Muscle of leg (tissue), 11 donors: ENCODE results near the gene PLEKHM2. TPM values are rescaled to one million over a fixed set of nuclear protein-coding genes. Genes with fewer than 3 reads are reported as not detected.
A peak's percentile ranks its signal among the peaks of the same experiment; 100 is the strongest.
"Not testable (repeated sequence)": the region's sequence is repeated elsewhere in the genome, so short reads cannot be mapped to it uniquely, and the experiment has no call there.

Experiments
- DNase-seq: peaks from one replicate; pipeline ENCODE4 v3.0.0; 2013
- H3K27ac ChIP-seq: one replicate; pipeline ENCODE4 v1.5.1; 2013; ENCODE audit warnings: mild to moderate bottlenecking, low read length, control low read depth
- H3K27me3 ChIP-seq: one replicate; pipeline ENCODE4 v1.6.1; 2013; ENCODE audit warnings: low read length; ENCODE audit not compliant: control insufficient read depth, insufficient read depth
- H3K36me3 ChIP-seq: one replicate; pipeline ENCODE4 v1.6.1; 2013; ENCODE audit warnings: low read length; ENCODE audit not compliant: control insufficient read depth, insufficient read depth
- H3K4me1 ChIP-seq: one replicate; pipeline ENCODE4 v1.6.1; 2013; ENCODE audit warnings: low read length; ENCODE audit not compliant: control insufficient read depth, insufficient read depth
- H3K4me3 ChIP-seq: one replicate; pipeline ENCODE4 v1.5.1; 2013; ENCODE audit warnings: low read length, control low read depth
- H3K9me3 ChIP-seq: replicated peaks from 2 replicates; pipeline ENCODE4 v1.6.1; 2013; ENCODE audit warnings: low read depth, low read length; ENCODE audit not compliant: control insufficient read depth
- WGBS: methylation state at CpG from one replicate; pipeline ENCODE4 v1.1.5; 2013; ENCODE audit warnings: missing lambda C conversion rate; ENCODE audit not compliant: insufficient coverage; 5-methylcytosine and 5-hydroxymethylcytosine counted together
- polyA plus RNA-seq, 8 donors: library from polyadenylated mRNA; unstranded; fragments of 120-200 nt; gene quantifications; one replicate each; pipeline versions ENCODE4 v1.2.1 to v1.2.3, GENCODE V29; 2013; ENCODE audit warnings: inconsistent platforms in 1 of 8, low replicate concordance in 1 of 8; ENCODE audit not compliant: insufficient read length in 8 of 8, insufficient read depth in 1 of 8
- total RNA-seq: library from RNA; stranded (reverse); fragments of 120-200 nt; gene quantifications from one replicate; pipeline ENCODE4 v1.2.4, GENCODE V29; 2013

Gene PLEKHM2
- total and polyA plus RNA-seq, 9 donors = 29.9 to 55.6 (median 50.2) TPM

- no CpG with 5 or more reads among the region's 6 CpGs for WGBS
Measured at GRCh38 chr1:15652130-15652529, 32.0 kb upstream of the PLEKHM2 start.

GRCh38 chr1:15654091-15654690 is 29.9 kb upstream of the PLEKHM2 start:
- no peak overlapping the region for H3K4me3 ChIP-seq
- H3K36me3 ChIP-seq = peaks cover 30% of the 10 kb centered on the region
- no peak for DNase-seq
- no peaks in the 10 kb centered on the region for H3K27me3 ChIP-seq
- WGBS = 88% methylated on average over 3 of the region's 6 CpGs
- no peaks in the 10 kb centered on the region for H3K9me3 ChIP-seq
- peaks cover 4% of the 10 kb centered on the region for H3K4me1 ChIP-seq
- no peak overlapping the region for H3K27ac ChIP-seq

More at GRCh38 chr1:15652130-15652529, 32.0 kb upstream of the PLEKHM2 start:
- H3K4me3 ChIP-seq, H3K4me1 ChIP-seq, DNase-seq, H3K9me3 ChIP-seq, H3K27me3 ChIP-seq, H3K27ac ChIP-seq: not testable (repeated sequence)
- H3K36me3 ChIP-seq = peaks cover 30% of the 10 kb centered on the region

GRCh38 chr1:15656464-15656863 is 27.7 kb upstream of the PLEKHM2 start:
- DNase-seq = peak; percentile 43
- peaks cover 44% of the 10 kb centered on the region for H3K36me3 ChIP-seq
- no peaks in the 10 kb centered on the region for H3K27me3 ChIP-seq
- H3K4me1 ChIP-seq = peaks cover 4% of the 10 kb centered on the region
- peak overlapping the region; percentile 40 for H3K27ac ChIP-seq
- 90% methylated on average over 2 of the region's 3 CpGs for WGBS
- no peaks in the 10 kb centered on the region for H3K9me3 ChIP-seq
- H3K4me3 ChIP-seq = no peak overlapping the region

DNA sequence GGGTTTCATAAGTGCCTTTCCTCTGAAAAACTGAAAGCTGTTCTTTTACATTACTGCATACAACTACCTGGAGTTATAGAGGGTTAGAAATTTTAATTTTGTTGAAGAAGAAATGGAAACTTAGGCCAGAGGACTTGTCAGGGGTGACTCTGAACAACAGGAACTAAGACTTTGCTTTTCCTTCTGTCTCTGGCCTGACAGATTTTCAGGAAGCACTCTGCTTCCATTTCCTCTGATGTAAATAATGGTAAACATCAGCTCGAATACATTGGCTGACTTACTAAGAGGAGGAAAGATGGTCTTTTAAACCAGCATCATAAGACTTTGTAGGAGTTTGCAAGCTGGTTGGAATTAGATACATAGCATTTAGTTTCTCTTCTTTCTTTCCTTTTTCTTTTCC is 27.1 kb upstream of the PLEKHM2 start:
- no peaks in the 10 kb centered on the region for H3K9me3 ChIP-seq
- H3K27me3 ChIP-seq = no peaks in the 10 kb centered on the region
- peak; percentile 36 for DNase-seq
- peaks cover 42% of the 10 kb centered on the region for H3K36me3 ChIP-seq
- peak overlapping the region; percentile 40 for H3K27ac ChIP-seq
- WGBS = no CpG with 5 or more reads among the region's 1 CpG
- H3K4me1 ChIP-seq = peaks cover 4% of the 10 kb centered on the region
- H3K4me3 ChIP-seq = no peak overlapping the region

DNA sequence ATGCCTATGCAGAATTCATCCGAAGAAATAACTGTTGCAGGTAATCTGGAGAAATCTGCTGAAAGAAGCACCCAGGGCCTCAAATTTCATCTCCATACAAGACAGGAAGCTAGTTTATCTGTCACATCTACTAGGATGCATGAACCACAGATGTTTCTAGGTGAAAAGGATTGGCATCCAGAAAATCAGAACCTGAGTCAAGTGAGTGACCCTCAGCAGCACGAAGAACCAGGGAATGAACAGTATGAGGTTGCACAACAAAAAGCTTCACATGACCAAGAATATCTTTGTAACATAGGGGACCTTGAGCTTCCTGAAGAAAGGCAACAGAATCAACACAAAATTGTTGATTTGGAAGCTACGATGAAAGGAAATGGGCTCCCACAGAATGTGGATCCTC is 24.0 kb upstream of the PLEKHM2 start:
- H3K4me1 ChIP-seq = peaks cover 4% of the 10 kb centered on the region

GRCh38 chr1:15662477-15662876 is 21.6 kb upstream of the PLEKHM2 start:
- H3K9me3 ChIP-seq = no peaks in the 10 kb centered on the region
- H3K27ac ChIP-seq = no peak overlapping the region
- no peaks in the 10 kb centered on the region for H3K27me3 ChIP-seq
- H3K4me1 ChIP-seq = no peaks in the 10 kb centered on the region
- WGBS = no CpG with 5 or more reads among the region's 2 CpGs
- no peak overlapping the region for H3K4me3 ChIP-seq
- DNase-seq = no peak
- H3K36me3 ChIP-seq = peaks cover 27% of the 10 kb centered on the region

More for the DNA sequence above, 24.0 kb upstream of the PLEKHM2 start:
- Histone ChIP-seq H3K36me3 (peaks cover 33% of the 10 kb centered on the region), H3K4me3 (no peak overlapping the region), H3K27me3 (no peaks in the 10 kb centered on the region), H3K27ac (no peak overlapping the region), H3K9me3 (no peaks in the 10 kb centered on the region)
- DNase-seq = no peak
- 95% methylated on average over 2 of the region's 3 CpGs for WGBS

GRCh38 chr1:15663925-15664324 is 20.2 kb upstream of the PLEKHM2 start:
- DNase-seq = no peak
- Histone ChIP-seq H3K27ac (no peak overlapping the region), H3K4me1 (no peaks in the 10 kb centered on the region), H3K27me3 (no peaks in the 10 kb centered on the region), H3K36me3 (peaks cover 27% of the 10 kb centered on the region), H3K9me3 (no peaks in the 10 kb centered on the region), H3K4me3 (no peak overlapping the region)
- no CpG with 5 or more reads among the region's 3 CpGs for WGBS

- WGBS = 83% methylated on average over 4 of the region's 7 CpGs
- H3K27ac ChIP-seq = no peak overlapping the region
Measured at GRCh38 chr1:15667362-15667761, 16.8 kb upstream of the PLEKHM2 start.

GRCh38 chr1:15668089-15668754 is 15.9 kb upstream of the PLEKHM2 start:
- no peak overlapping the region for H3K27ac ChIP-seq

More at GRCh38 chr1:15667362-15667761, 16.8 kb upstream of the PLEKHM2 start:
- Histone ChIP-seq H3K36me3 (peaks cover 2% of the 10 kb centered on the region), H3K4me3 (no peak overlapping the region), H3K27me3 (no peaks in the 10 kb centered on the region), H3K9me3 (no peaks in the 10 kb centered on the region), H3K4me1 (no peaks in the 10 kb centered on the region)
- no peak for DNase-seq

DNA sequence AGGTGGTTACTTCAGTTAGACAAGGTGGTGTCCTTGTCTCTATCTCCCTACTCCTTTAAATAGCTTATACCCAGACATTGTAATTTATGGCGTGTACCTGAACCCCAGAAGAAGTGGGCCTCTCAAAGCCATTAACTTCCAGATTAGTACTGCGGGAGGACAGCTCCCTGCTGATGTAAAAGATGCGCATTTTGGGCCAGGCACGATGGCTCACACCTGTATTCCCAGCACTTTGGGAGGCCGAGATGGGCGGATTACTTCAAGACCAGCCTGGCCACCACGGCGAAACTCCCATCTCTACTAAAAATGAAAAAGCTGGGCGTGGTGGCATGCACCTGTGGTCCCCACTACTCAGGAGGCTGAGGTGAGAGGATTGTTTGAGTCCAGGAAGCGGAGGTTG is 15.0 kb upstream of the PLEKHM2 start:
- Histone ChIP-seq H3K27me3 (no peaks in the 10 kb centered on the region), H3K27ac (no peak overlapping the region), H3K4me3 (no peak overlapping the region), H3K36me3 (no peaks in the 10 kb centered on the region), H3K9me3 (no peaks in the 10 kb centered on the region), H3K4me1 (no peaks in the 10 kb centered on the region)
- no peak for DNase-seq
- 72% methylated on average over 5 of the region's 10 CpGs for WGBS

More at GRCh38 chr1:15668089-15668754, 15.9 kb upstream of the PLEKHM2 start:
- Histone ChIP-seq H3K4me1 (no peaks in the 10 kb centered on the region), H3K36me3 (no peaks in the 10 kb centered on the region), H3K27me3 (no peaks in the 10 kb centered on the region), H3K4me3 (no peak overlapping the region), H3K9me3 (no peaks in the 10 kb centered on the region)
- 42% methylated on average over 2 of the region's 5 CpGs for WGBS
- no peak for DNase-seq
